Stomach smooth muscle (tissue), 2 donors: ENCODE data around the gene SNTB2.

ENCODE experiments used
- H3K27ac ChIP-seq: one replicate; pipeline ENCODE4 v1.7.0; 2013; ENCODE audit warnings: mild to moderate bottlenecking, low read length, inconsistent platforms
- H3K27me3 ChIP-seq, 2 donors: one replicate each; pipeline ENCODE4 v1.7.0; 2013; ENCODE audit warnings: low read length in 2 of 2; ENCODE audit not compliant: insufficient read depth in 2 of 2, control insufficient read depth in 1 of 2
- H3K36me3 ChIP-seq, 2 donors: one replicate each; pipeline ENCODE4 v1.7.0; 2013; ENCODE audit warnings: low read length in 2 of 2; ENCODE audit not compliant: control insufficient read depth in 2 of 2, insufficient read depth in 2 of 2
- H3K4me1 ChIP-seq: one replicate; pipeline ENCODE4 v1.7.0; 2013; ENCODE audit warnings: low read length; ENCODE audit not compliant: control insufficient read depth, insufficient read depth
- H3K4me3 ChIP-seq, 2 donors: one replicate each; pipeline ENCODE4 v1.7.0; 2013; ENCODE audit warnings: low read length in 2 of 2
- H3K9ac ChIP-seq, 2 donors: one replicate each; pipeline ENCODE4 v1.7.0; 2013; ENCODE audit warnings: low read length in 2 of 2, mild to moderate bottlenecking in 1 of 2
- H3K9me3 ChIP-seq, 2 donors: one replicate each; pipeline ENCODE4 v1.7.0; 2013; ENCODE audit warnings: low read length in 2 of 2; ENCODE audit not compliant: control insufficient read depth in 2 of 2
- donor health status: healthy.
- donor health status: Pancreatic carcinoma.

SNTB2 gene

GRCh38 chr16:69260506-69260905 lies 73.5 kb downstream of the SNTB2 start:
- peaks cover 0 to 5% of the 10 kb centered on the region in 2 donors for H3K36me3 ChIP-seq
- no peaks in the 10 kb centered on the region for H3K4me1 ChIP-seq

GRCh38 chr16:69266334-69267063 lies 79.5 kb downstream of the SNTB2 start:
- H3K4me3 ChIP-seq, result no peak overlapping the region
- no peaks in the 10 kb centered on the region for H3K36me3 ChIP-seq
- H3K27me3 ChIP-seq, result no peaks in the 10 kb centered on the region

More at GRCh38 chr16:69260506-69260905, 73.5 kb downstream of the SNTB2 start:
- no peaks in the 10 kb centered on the region for H3K9me3 ChIP-seq
- H3K9ac ChIP-seq, result no peak overlapping the region
- no peak overlapping the region for H3K4me3 ChIP-seq
- no peaks in the 10 kb centered on the region for H3K27me3 ChIP-seq
- no peak overlapping the region for H3K27ac ChIP-seq

GRCh38 chr16:69267633-69268032 lies 80.7 kb downstream of the SNTB2 start:
- no peak overlapping the region for H3K4me3 ChIP-seq
- H3K4me1 ChIP-seq, result no peaks in the 10 kb centered on the region
- no peaks in the 10 kb centered on the region for H3K27me3 ChIP-seq
- H3K27ac ChIP-seq, result no peak overlapping the region
- no peaks in the 10 kb centered on the region for H3K36me3 ChIP-seq
- no peak overlapping the region for H3K9ac ChIP-seq
- H3K9me3 ChIP-seq, result no peaks in the 10 kb centered on the region

More at GRCh38 chr16:69266334-69267063, 79.5 kb downstream of the SNTB2 start:
- no peaks in the 10 kb centered on the region for H3K4me1 ChIP-seq
- H3K27ac ChIP-seq, result no peak overlapping the region
- no peak overlapping the region for H3K9ac ChIP-seq
- H3K9me3 ChIP-seq, result no peaks in the 10 kb centered on the region

GRCh38 chr16:69270395-69270794 lies 83.4 kb downstream of the SNTB2 start:
- Histone ChIP-seq H3K4me1 (peaks cover 3% of the 10 kb centered on the region), H3K36me3 (no peaks in the 10 kb centered on the region), H3K9ac (no peak overlapping the region), H3K27me3 (no peaks in the 10 kb centered on the region), H3K4me3 (no peak overlapping the region), H3K27ac (no peak overlapping the region), H3K9me3 (no peaks in the 10 kb centered on the region)

GRCh38 chr16:69270831-69271230 lies 83.9 kb downstream of the SNTB2 start:
- no peaks in the 10 kb centered on the region for H3K27me3 ChIP-seq
- no peaks in the 10 kb centered on the region for H3K36me3 ChIP-seq
- no peaks in the 10 kb centered on the region for H3K9me3 ChIP-seq
- H3K27ac ChIP-seq, result no peak overlapping the region
- H3K9ac ChIP-seq, result no peak overlapping the region
- H3K4me3 ChIP-seq, result no peak overlapping the region
- H3K4me1 ChIP-seq, result peaks cover 4% of the 10 kb centered on the region

- Histone ChIP-seq H3K27me3 (no peaks in the 10 kb centered on the region), H3K36me3 (no peaks in the 10 kb centered on the region), H3K4me1 (peaks cover 6% of the 10 kb centered on the region), H3K9ac (no peak overlapping the region), H3K4me3 (no peak overlapping the region), H3K9me3 (no peaks in the 10 kb centered on the region), H3K27ac (no peak overlapping the region)
Measured at GRCh38 chr16:69273009-69273408, 86.0 kb downstream of the SNTB2 start.

GRCh38 chr16:69274699-69275235 lies 87.8 kb downstream of the SNTB2 start:
- no peaks in the 10 kb centered on the region for H3K9me3 ChIP-seq
- no peaks in the 10 kb centered on the region for H3K27me3 ChIP-seq
- no peak overlapping the region for H3K9ac ChIP-seq
- no peak overlapping the region for H3K27ac ChIP-seq
- no peak overlapping the region for H3K4me3 ChIP-seq
- peaks cover 6% of the 10 kb centered on the region for H3K4me1 ChIP-seq
- no peaks in the 10 kb centered on the region for H3K36me3 ChIP-seq

- Histone ChIP-seq H3K9ac (no peak overlapping the region), H3K27ac (no peak overlapping the region), H3K27me3 (no peaks in the 10 kb centered on the region), H3K36me3 (no peaks in the 10 kb centered on the region), H3K9me3 (no peaks in the 10 kb centered on the region), H3K4me3 (no peak overlapping the region), H3K4me1 (peaks cover 6% of the 10 kb centered on the region)
Measured at GRCh38 chr16:69276148-69277115, 89.5 kb downstream of the SNTB2 start.

GRCh38 chr16:69277413-69277812 lies 90.4 kb downstream of the SNTB2 start:
- H3K27ac ChIP-seq, result no peak overlapping the region
- H3K27me3 ChIP-seq, result no peaks in the 10 kb centered on the region

GRCh38 chr16:69283851-69284250 lies 96.9 kb downstream of the SNTB2 start:
- Histone ChIP-seq H3K9ac (no peak overlapping the region), H3K27ac (no peak overlapping the region), H3K27me3 (no peaks in the 10 kb centered on the region), H3K36me3 (peaks cover 0 to 5% of the 10 kb centered on the region in 2 donors), H3K4me3 (no peak overlapping the region), H3K9me3 (no peaks in the 10 kb centered on the region), H3K4me1 (no peaks in the 10 kb centered on the region)

More at GRCh38 chr16:69277413-69277812, 90.4 kb downstream of the SNTB2 start:
- Histone ChIP-seq H3K4me3 (no peak overlapping the region), H3K9me3 (no peaks in the 10 kb centered on the region), H3K36me3 (no peaks in the 10 kb centered on the region), H3K4me1 (peaks cover 6% of the 10 kb centered on the region), H3K9ac (no peak overlapping the region)
